IMR-90 (cell line): ENCODE results near the gene PRMT7. TPM values are rescaled to one million over a fixed set of nuclear protein-coding genes. Genes with fewer than 3 reads are reported as not detected.
A peak's percentile ranks its signal among the peaks of the same experiment; 100 is the strongest.

Experiments used
- ATAC-seq: fragments of 200-7000 bp; cut with Tn5 transposase; 2 replicates; pipeline ENCODE4 v1.9.1; 2020; ENCODE audit warnings: low read depth, mild to moderate bottlenecking, moderate library complexity
- BruUV-seq: library from RNA; stranded (reverse); fragments of 400-500 nt; replicated peaks from 2 replicates; lab custom pipeline; 2021; lab: Mats Ljungman, UMichigan
- CTCF ChIA-PET: fragments of 300-600 bp; formaldehyde crosslinking; extraction: SDS; loops from one replicate; lab custom pipeline; 2021; ENCODE audit warnings: antibody characterized with exemption; lab: Yijun Ruan, JAX
- POLR2A ChIA-PET: fragments of 300-600 bp; sonication (Branson Sonifier 250); formaldehyde crosslinking; loops from one replicate; lab custom pipeline; 2022; ENCODE audit warnings: antibody characterized with exemption; ENCODE audit not compliant: unreplicated experiment; lab: Charles Lee
- DNase-seq: peaks from one replicate; pipeline ENCODE4 v3.0.0; 2013
- H2AFZ ChIP-seq: replicated peaks from 2 replicates; pipeline ENCODE3; 2013; ENCODE audit warnings: low read length, mild to moderate bottlenecking; ENCODE audit not compliant: poor library complexity
- H2AK5ac ChIP-seq: 2 replicates; pipeline ENCODE4 v1.6.1; 2013; ENCODE audit warnings: low read depth, low read length, inconsistent platforms
- H2AK9ac ChIP-seq: replicated peaks from 2 replicates; pipeline ENCODE3; 2013; ENCODE audit warnings: mild to moderate bottlenecking, low read depth, low read length, moderate library complexity; ENCODE audit not compliant: poor library complexity
- H2BK120ac ChIP-seq: 2 replicates; pipeline ENCODE4 v1.6.1; 2013; ENCODE audit warnings: low read depth, low read length, inconsistent platforms
- H2BK15ac ChIP-seq: 3 replicates; pipeline ENCODE4 v1.6.1; 2013; ENCODE audit warnings: low read depth, low read length, inconsistent platforms
- H2BK20ac ChIP-seq: 2 replicates; pipeline ENCODE4 v1.6.1; 2013; ENCODE audit warnings: low read depth, mild to moderate bottlenecking, inconsistent platforms, low read length, moderate library complexity
- H2BK5ac ChIP-seq: 2 replicates; pipeline ENCODE4 v1.6.1; 2013; ENCODE audit warnings: mild to moderate bottlenecking, low read depth, low read length, inconsistent platforms; ENCODE audit not compliant: poor library complexity, severe bottlenecking
- H3K14ac ChIP-seq: replicated peaks from 2 replicates; pipeline ENCODE4 v1.6.1; 2013; ENCODE audit warnings: low read depth, low read length, inconsistent platforms
- H3K18ac ChIP-seq: 2 replicates; pipeline ENCODE4 v1.6.1; 2013; ENCODE audit warnings: low read depth, low read length, control low read depth
- H3K23ac ChIP-seq: 2 replicates; pipeline ENCODE4 v1.6.1; 2013; ENCODE audit warnings: low read depth, low read length, inconsistent platforms
- H3K27ac ChIP-seq: 2 replicates; pipeline ENCODE4 v1.5.1; 2013; ENCODE audit warnings: mild to moderate bottlenecking, control low read depth, low read length; ENCODE audit not compliant: insufficient read depth
- H3K27me3 ChIP-seq: 2 replicates; pipeline ENCODE4 v1.6.1; 2013; ENCODE audit warnings: low read length; ENCODE audit not compliant: control insufficient read depth, insufficient read depth
- H3K36me3 ChIP-seq: 2 replicates; pipeline ENCODE4 v1.6.1; 2013; ENCODE audit warnings: low read length, mixed read lengths; ENCODE audit not compliant: control insufficient read depth, insufficient read depth
- H3K4ac ChIP-seq: 2 replicates; pipeline ENCODE4 v1.6.1; 2013; ENCODE audit warnings: low read depth, low read length, inconsistent platforms
- H3K4me1 ChIP-seq: 2 replicates; pipeline ENCODE4 v1.6.1; 2013; ENCODE audit warnings: low read length, mixed read lengths; ENCODE audit not compliant: control insufficient read depth, insufficient read depth
- H3K4me2 ChIP-seq: 2 replicates; pipeline ENCODE4 v1.6.1; 2013; ENCODE audit warnings: low read depth, mild to moderate bottlenecking, control low read depth, low read length, moderate library complexity
- H3K4me3 ChIP-seq: 2 replicates; pipeline ENCODE4 v1.5.1; 2013; ENCODE audit warnings: low read depth, mild to moderate bottlenecking, control low read depth, low read length, moderate library complexity; ENCODE audit not compliant: insufficient read depth
- H3K56ac ChIP-seq: 2 replicates; pipeline ENCODE4 v1.6.1; 2013; ENCODE audit warnings: low read length, inconsistent platforms; ENCODE audit not compliant: insufficient read depth; ENCODE audit errors: extremely low read depth
- H3K79me1 ChIP-seq, 2 experiments: 2 replicates each; pipeline ENCODE4 v1.6.1; 2013; ENCODE audit warnings: low read length in 2 of 2, inconsistent platforms in 1 of 2, low read depth in 1 of 2
- H3K9ac ChIP-seq: 2 replicates; pipeline ENCODE4 v1.6.1; 2013; ENCODE audit warnings: low read depth, low read length, control low read depth
- H3K9me1 ChIP-seq: 2 replicates; pipeline ENCODE4 v1.6.1; 2013; ENCODE audit warnings: low read length, inconsistent platforms; ENCODE audit not compliant: insufficient read depth
- H3K9me3 ChIP-seq: 2 replicates; pipeline ENCODE4 v1.6.1; 2013; ENCODE audit warnings: low read length; ENCODE audit not compliant: control insufficient read depth, insufficient read depth
- H4K20me1 ChIP-seq: 2 replicates; pipeline ENCODE4 v1.6.1; 2013; ENCODE audit warnings: low read length, inconsistent platforms; ENCODE audit not compliant: insufficient read depth
- H4K5ac ChIP-seq: 2 replicates; pipeline ENCODE4 v1.6.1; 2013; ENCODE audit warnings: mild to moderate bottlenecking, low read depth, low read length, control low read depth
- H4K8ac ChIP-seq, 2 experiments: 2 replicates each; pipeline ENCODE4 v1.6.1; 2013; ENCODE audit warnings: low read depth in 2 of 2, low read length in 2 of 2, control low read depth in 1 of 2, inconsistent platforms in 1 of 2
- H4K91ac ChIP-seq: 2 replicates; pipeline ENCODE4 v1.6.1; 2013; ENCODE audit warnings: low read depth, low read length, inconsistent platforms; ENCODE audit not compliant: insufficient read depth
- CEBPB ChIP-seq: IDR thresholded peaks from 2 replicates; pipeline ENCODE4 v1.6.1; 2012; ENCODE audit warnings: low read depth, low read length, improper control_type of control experiment
- CHD1 ChIP-seq: IDR thresholded peaks from 2 replicates; pipeline ENCODE4 v1.6.1; 2012; ENCODE audit warnings: low read depth, low read length, improper control_type of control experiment
- ELK1 ChIP-seq: fragments of 150-350 bp; IDR thresholded peaks from 2 replicates; pipeline ENCODE4 v1.6.1; 2016; ENCODE audit warnings: low read depth, mild to moderate bottlenecking, low read length, moderate library complexity, borderline replicate concordance
- MAFK ChIP-seq: IDR thresholded peaks from 2 replicates; pipeline ENCODE4 v1.6.1; 2012; ENCODE audit warnings: low read depth, low read length, improper control_type of control experiment
- MAZ ChIP-seq: IDR thresholded peaks from 2 replicates; pipeline ENCODE4 v1.6.1; 2012; ENCODE audit warnings: low read depth, mild to moderate bottlenecking, low read length, improper control_type of control experiment, moderate library complexity, borderline replicate concordance
- NFE2L2 ChIP-seq: fragments of 150-350 bp; IDR thresholded peaks from 2 replicates; pipeline ENCODE4 v1.6.1; 2016; ENCODE audit warnings: low read depth, mild to moderate bottlenecking, low read length
- POLR2A ChIP-seq: IDR thresholded peaks from 2 replicates; pipeline ENCODE4 v1.6.1; 2012; ENCODE audit warnings: mild to moderate bottlenecking, low read depth, low read length
- SMC3 ChIP-seq: fragments of 150-350 bp; IDR thresholded peaks from 2 replicates; pipeline ENCODE4 v1.6.1; 2016; ENCODE audit warnings: low read depth, mild to moderate bottlenecking, antibody characterized with exemption, low read length, moderate library complexity
- USF2 ChIP-seq: fragments of 150-350 bp; IDR thresholded peaks from 2 replicates; pipeline ENCODE4 v1.6.1; 2017; ENCODE audit warnings: mild to moderate bottlenecking, antibody characterized with exemption, low read length, low read depth
- WGBS, 2 experiments: methylation state at CpG; one replicate each; pipeline versions ENCODE4 v1.1.5 to v1.1.7; 2013; ENCODE audit warnings: missing lambda C conversion rate in 2 of 2; ENCODE audit not compliant: insufficient read length in 1 of 2; ENCODE audit errors: extremely low coverage in 2 of 2; 5-methylcytosine and 5-hydroxymethylcytosine counted together
- dilution Hi-C: fragments of 300-500 bp; cut with HindIII; formaldehyde crosslinking; loops from one replicate; pipeline ENCODE4 v1.14.3; 2018; ENCODE audit warnings: low sequenced_read_pairs; ENCODE audit not compliant: unreplicated experiment
- in situ Hi-C: fragments of 300-500 bp; cut with MboI; formaldehyde crosslinking; loops from 3 replicates; pipeline ENCODE4 v1.14.3; 2019; ENCODE audit warnings: low sequenced_read_pairs, inconsistent platforms, mixed read lengths
- intact Hi-C: fragments of 100-400 bp; cut with micrococcal nuclease; formaldehyde crosslinking; loops from 2 replicates; pipeline ENCODE4 v1.10.0; 2022
- polyA plus RNA-seq, 3 experiments: library from polyadenylated mRNA; depleted of rRNA; stranded (reverse); fragments of >200 nt; gene quantifications; 2 replicates each; pipeline ENCODE4 v1.2.3, GENCODE V29; 2012; ENCODE audit warnings: low replicate concordance in 1 of 3
- total RNA-seq: library from RNA; depleted of rRNA; stranded (reverse); fragments of >200 nt; gene quantifications from 2 replicates; pipeline ENCODE4 v1.2.3, GENCODE V29; 2012

PRMT7 gene
- total and polyA plus RNA-seq, 2 of the 4 experiments (the other 2 are of a cell fraction): 63.1 to 68.6 TPM

- H2AK9ac ChIP-seq: peak overlapping the region; percentile 98
- peak overlapping the region; percentile 98 for H3K4me2 ChIP-seq
- peak overlapping the region; percentile 59 for H2BK5ac ChIP-seq
- peaks cover 11% of the 10 kb centered on the region; the same call in 1 of the 2 replicates for H4K20me1 ChIP-seq
- POLR2A ChIA-PET: interaction anchor here (0.6 to 1.0 kb wide), 3 partner anchors 10 to 65 kb away, joined by 3 to 5 read pairs (median 3); partner anchors contain the start of gene PLA2G15
- peaks cover 26 to 67% of the 10 kb centered on the region in 2 experiments for H3K79me1 ChIP-seq
- H3K9me1 ChIP-seq: no peaks in the 10 kb centered on the region; the same call in 1 of the 2 replicates
- no peak overlapping the region for H2BK20ac ChIP-seq
- H3K9ac ChIP-seq: peak overlapping the region; percentile 85
- CTCF ChIA-PET: interaction anchor here (0.8 to 1.2 kb wide), 3 partner anchors 29 to 46 kb away, joined by 3 to 6 read pairs (median 3); partner anchors contain the start of gene SLC7A6
- H3K27me3 ChIP-seq: no peaks in the 10 kb centered on the region
- H3K14ac ChIP-seq: peak overlapping the region; percentile 97
- H3K36me3 ChIP-seq: peaks cover 15% of the 10 kb centered on the region
- ATAC-seq (peak; percentile 49), DNase-seq (no peak)
- H2BK15ac ChIP-seq: no peak overlapping the region
- peak overlapping the region; percentile 92 for H3K56ac ChIP-seq
- H4K8ac ChIP-seq: peak overlapping the region; percentile 67 to 99
- no peak for TF ChIP-seq NFE2L2
- no peak for TF ChIP-seq CHD1
- no peak for TF ChIP-seq ELK1
- TF ChIP-seq POLR2A: no peak
- TF ChIP-seq USF2: no peak
- TF ChIP-seq CEBPB: no peak
- no peak for TF ChIP-seq SMC3
- no peak for TF ChIP-seq MAFK
- TF ChIP-seq MAZ: no peak
- dilution Hi-C loops (no loop called here), in situ Hi-C loops (no loop called here), intact Hi-C loops (loop anchor here (2.0 to 5.0 kb wide), 2 partner anchors 18 to 43 kb away; no protein-coding TSS in a partner anchor)
- H3K4me3 ChIP-seq: peak overlapping the region; percentile 97
- H3K18ac ChIP-seq: peak overlapping the region; percentile 50; the same call in 1 of the 2 replicates
- BruUV-seq: TSS peak; percentile 74
- peak overlapping the region; percentile 75 for H4K91ac ChIP-seq
- H3K27ac ChIP-seq: peak overlapping the region; percentile 89
- H4K5ac ChIP-seq: peak overlapping the region; percentile 93
- no peaks in the 10 kb centered on the region for H3K9me3 ChIP-seq
- WGBS, 2 experiments: 1% methylated on average over 22 of the region's 29 CpGs; no CpG with 5 or more reads in 1 of the 2 experiments
- H2BK120ac ChIP-seq: 0 out of 2 replicates have a peak overlapping the region, but pooled peaks have one; percentile 21
- peak overlapping the region; percentile 87 for H3K23ac ChIP-seq
- peak overlapping the region; percentile 98 for H2AFZ ChIP-seq
- peaks cover 9% of the 10 kb centered on the region for H3K4me1 ChIP-seq
- H3K4ac ChIP-seq: peak overlapping the region; percentile 84
- H2AK5ac ChIP-seq: peak overlapping the region; percentile 12
Observed at GRCh38 chr16:68310437-68310773, 414 bp upstream of the PRMT7 start.
